Neuronal stem cell (in vitro differentiated cells): ENCODE measurements around the gene IPO7.
"Not testable (repeated sequence)": the region's sequence is repeated elsewhere in the genome, so short reads cannot be mapped to it uniquely, and the experiment has no call there.

Source experiments
- DNase-seq: peaks from one replicate; pipeline ENCODE4 v3.0.0-alpha.2; 2013; ENCODE audit warnings: low spot score
- H2AFZ ChIP-seq: one replicate; pipeline ENCODE4 v1.6.1; 2013; ENCODE audit warnings: mild to moderate bottlenecking, low read length, inconsistent platforms
- H2AK5ac ChIP-seq: 2 replicates; pipeline ENCODE4 v1.6.1; 2013; ENCODE audit warnings: low read depth, mild to moderate bottlenecking, inconsistent platforms, low read length, moderate library complexity, mixed read lengths
- H2BK120ac ChIP-seq: 2 replicates; pipeline ENCODE4 v1.6.1; 2013; ENCODE audit warnings: low read depth, mild to moderate bottlenecking, inconsistent platforms, low read length, moderate library complexity, mixed read lengths
- H2BK12ac ChIP-seq: one replicate; pipeline ENCODE4 v1.6.1; 2013; ENCODE audit warnings: low read length, inconsistent platforms
- H2BK15ac ChIP-seq: 2 replicates; pipeline ENCODE4 v1.6.1; 2013; ENCODE audit warnings: mild to moderate bottlenecking, low read length, inconsistent platforms, mixed read lengths
- H2BK5ac ChIP-seq: one replicate; pipeline ENCODE4 v1.6.1; 2013; ENCODE audit warnings: inconsistent platforms, mild to moderate bottlenecking, low read length, moderate library complexity
- H3K14ac ChIP-seq: one replicate; pipeline ENCODE4 v1.6.1; 2013; ENCODE audit warnings: low read length, inconsistent platforms
- H3K18ac ChIP-seq: 2 replicates; pipeline ENCODE4 v1.6.1; 2013; ENCODE audit warnings: low read length, inconsistent platforms
- H3K23ac ChIP-seq: 2 replicates; pipeline ENCODE4 v1.6.1; 2013; ENCODE audit warnings: low read depth, mild to moderate bottlenecking, mixed read lengths, low read length, inconsistent platforms; ENCODE audit not compliant: poor library complexity
- H3K27ac ChIP-seq: replicated peaks from 3 replicates; pipeline ENCODE4 v1.5.1; 2013; ENCODE audit warnings: low read length, inconsistent platforms
- H3K27me3 ChIP-seq, 3 experiments: 2 replicates each; pipeline ENCODE4 v1.6.1; 2013; ENCODE audit warnings: low read length in 3 of 3, mild to moderate bottlenecking in 2 of 3, inconsistent platforms in 1 of 3, low read depth in 1 of 3, mixed read lengths in 1 of 3, moderate library complexity in 1 of 3; ENCODE audit not compliant: control insufficient read depth in 3 of 3, insufficient read depth in 3 of 3
- H3K36me3 ChIP-seq, 2 donors: replicated peaks in 1 of 2; 2 replicates each; pipeline ENCODE4 v1.6.1; 2013; ENCODE audit warnings: low read length in 2 of 2; ENCODE audit not compliant: control insufficient read depth in 2 of 2, insufficient read depth in 2 of 2
- H3K4ac ChIP-seq: 2 replicates; pipeline ENCODE4 v1.6.1; 2013; ENCODE audit warnings: inconsistent platforms, mild to moderate bottlenecking, low read length, moderate library complexity
- H3K4me1 ChIP-seq, 2 donors: 1 replicate in 1 of 2; 2 replicates in 1 of 2; pipeline ENCODE4 v1.6.1; 2013; ENCODE audit warnings: low read length in 2 of 2, low read depth in 1 of 2; ENCODE audit not compliant: control insufficient read depth in 2 of 2, insufficient read depth in 1 of 2
- H3K4me2 ChIP-seq: one replicate; pipeline ENCODE4 v1.6.1; 2013; ENCODE audit warnings: mild to moderate bottlenecking, low read length, inconsistent platforms; ENCODE audit not compliant: insufficient read depth, poor library complexity, severe bottlenecking
- H3K4me3 ChIP-seq, 2 donors: 2 replicates each; pipeline ENCODE4 v1.5.1; 2013; ENCODE audit warnings: low read length in 2 of 2, mild to moderate bottlenecking in 2 of 2, inconsistent platforms in 1 of 2, moderate library complexity in 1 of 2
- H3K79me1 ChIP-seq: one replicate; pipeline ENCODE4 v1.6.1; 2013; ENCODE audit warnings: low read depth, mild to moderate bottlenecking, inconsistent platforms, low read length, moderate library complexity
- H3K9ac ChIP-seq: one replicate; pipeline ENCODE4 v1.6.1; 2013; ENCODE audit warnings: mild to moderate bottlenecking, low read depth, low read length, inconsistent platforms; ENCODE audit not compliant: poor library complexity
- H3K9me3 ChIP-seq, 2 donors: replicated peaks in 1 of 2; 2 replicates each; pipeline versions ENCODE3 to v1.6.1; 2013; ENCODE audit warnings: low read length in 2 of 2, mild to moderate bottlenecking in 2 of 2, inconsistent platforms in 1 of 2, low read depth in 1 of 2, mixed read lengths in 1 of 2, moderate library complexity in 1 of 2; ENCODE audit not compliant: control insufficient read depth in 2 of 2, insufficient read depth in 1 of 2
- H4K8ac ChIP-seq: one replicate; pipeline ENCODE4 v1.6.1; 2013; ENCODE audit warnings: low read depth, mild to moderate bottlenecking, inconsistent platforms, low read length, moderate library complexity
- H4K91ac ChIP-seq: one replicate; pipeline ENCODE4 v1.6.1; 2013; ENCODE audit warnings: low read length, low read depth, mild to moderate bottlenecking, inconsistent platforms; ENCODE audit not compliant: poor library complexity
- WGBS, 2 donors: extraction: QIAGEN DNeasy Blood & Tissue Kit; methylation state at CpG; one replicate each; pipeline ENCODE4 v1.1.7; 2013; ENCODE audit warnings: missing lambda C conversion rate in 2 of 2, mixed read lengths in 1 of 2; ENCODE audit not compliant: insufficient read length in 2 of 2, insufficient replicate concordance in 1 of 2; ENCODE audit errors: extremely low coverage in 2 of 2; 5-methylcytosine and 5-hydroxymethylcytosine counted together

The IPO7 gene

DNA sequence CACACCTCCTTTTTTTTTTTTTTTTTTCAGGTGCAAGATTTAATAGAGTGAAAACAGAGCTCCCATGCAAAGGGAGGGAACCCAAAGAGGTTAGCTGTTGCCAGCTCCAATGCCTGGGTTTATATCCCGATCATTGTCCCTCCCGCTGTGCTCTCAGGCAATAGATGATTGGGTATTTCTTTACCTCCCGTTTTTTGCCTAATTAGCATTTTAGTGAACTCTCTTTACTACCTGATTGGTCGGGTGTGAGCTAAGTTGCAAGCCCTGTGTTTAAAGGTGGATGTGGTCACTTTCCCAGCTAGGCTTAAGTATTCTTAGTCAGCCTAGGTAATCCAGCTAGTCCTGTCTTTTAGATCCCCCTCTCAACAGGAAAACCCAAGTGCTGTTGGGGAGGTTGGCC is 36.7 kb upstream of the IPO7 start:
- H3K4me3 ChIP-seq, DNase-seq, H2BK5ac ChIP-seq, H4K8ac ChIP-seq, H3K9ac ChIP-seq, H2BK15ac ChIP-seq, H3K36me3 ChIP-seq, H3K4me1 ChIP-seq, H4K91ac ChIP-seq, H2AK5ac ChIP-seq, H3K4ac ChIP-seq, H3K14ac ChIP-seq, H3K79me1 ChIP-seq, H3K9me3 ChIP-seq, H3K23ac ChIP-seq, H2BK12ac ChIP-seq, H2AFZ ChIP-seq, H3K18ac ChIP-seq, H3K27me3 ChIP-seq, H3K27ac ChIP-seq, H3K4me2 ChIP-seq, H2BK120ac ChIP-seq: not testable (repeated sequence)
- no CpG with 5 or more reads among the region's 4 CpGs for WGBS, 2 donors

DNA sequence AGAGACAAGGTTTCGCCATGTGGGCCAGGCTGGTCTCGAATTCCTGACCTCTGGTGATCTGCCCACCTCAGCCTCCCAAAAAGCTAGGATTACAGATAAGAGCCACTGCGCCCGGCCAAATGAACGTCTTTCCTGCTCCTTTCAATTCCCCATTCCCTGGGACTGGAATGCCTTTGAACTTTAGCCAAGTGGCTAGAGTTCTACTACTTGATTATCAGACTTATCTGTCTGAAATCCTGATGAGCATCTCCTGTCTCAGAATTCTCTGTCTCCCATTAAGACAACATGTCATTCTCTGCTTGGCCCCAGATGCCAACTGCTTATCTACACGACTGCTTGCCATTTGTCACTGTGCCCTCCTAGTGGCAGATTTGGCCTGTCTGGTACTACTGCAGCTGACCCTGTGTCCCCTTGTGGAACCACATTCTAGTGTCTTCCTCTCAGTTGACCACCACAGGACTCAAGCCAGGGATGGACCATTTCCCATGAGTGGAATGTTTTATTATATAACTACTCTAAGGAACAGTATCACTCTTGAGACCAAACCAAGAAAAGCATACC is 33.1 kb upstream of the IPO7 start:
- no peak overlapping the region for H2AFZ ChIP-seq
- no peaks in the 10 kb centered on the region for H3K4me1 ChIP-seq
- H3K9ac ChIP-seq: no peak overlapping the region
- no peak for DNase-seq
- no peak overlapping the region for H4K91ac ChIP-seq
- no peak overlapping the region for H3K18ac ChIP-seq
- no peaks in the 10 kb centered on the region for H3K9me3 ChIP-seq
- H3K4me3 ChIP-seq: no peak overlapping the region
- H3K14ac ChIP-seq: no peak overlapping the region
- H3K23ac ChIP-seq: no peak overlapping the region
- H3K36me3 ChIP-seq: no peaks in the 10 kb centered on the region
- no peak overlapping the region for H4K8ac ChIP-seq
- H3K27me3 ChIP-seq: peaks cover 0 to 3% (median 0%) of the 10 kb centered on the region in 3 experiments
- no CpG with 5 or more reads among the region's 6 CpGs for WGBS, 2 donors
- no peaks in the 10 kb centered on the region for H3K79me1 ChIP-seq
- H2BK15ac ChIP-seq: no peak overlapping the region
- H3K27ac ChIP-seq: no peak overlapping the region
- H3K4me2 ChIP-seq: no peak overlapping the region
- no peak overlapping the region for H2BK120ac ChIP-seq
- H2BK12ac ChIP-seq: no peak overlapping the region
- no peak overlapping the region for H2AK5ac ChIP-seq
- no peak overlapping the region for H2BK5ac ChIP-seq
- no peak overlapping the region for H3K4ac ChIP-seq

DNA sequence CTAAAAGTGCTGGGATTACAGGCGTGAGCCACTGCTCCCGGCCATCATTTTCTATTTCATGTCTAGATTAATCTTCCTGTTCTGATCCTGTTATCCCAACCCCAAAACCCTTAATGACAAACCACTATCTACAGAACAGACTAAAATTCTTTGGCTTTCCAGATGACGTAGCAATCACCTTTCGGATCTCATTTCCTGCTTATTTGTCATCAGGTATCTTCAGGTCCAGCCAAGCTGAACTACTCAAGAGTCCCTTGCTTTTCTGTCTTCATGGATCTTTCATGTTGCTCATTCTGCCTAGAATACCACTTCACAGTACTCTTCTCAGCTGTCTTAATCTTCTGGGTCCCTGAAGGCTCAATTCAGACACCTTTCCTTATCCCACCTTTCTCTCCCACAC is 27.4 kb upstream of the IPO7 start:
- no peak overlapping the region for H3K4me3 ChIP-seq
- DNase-seq: no peak
- H3K36me3 ChIP-seq: no peaks in the 10 kb centered on the region
- H3K4ac ChIP-seq: no peak overlapping the region
- no peak overlapping the region for H3K18ac ChIP-seq
- no peak overlapping the region for H2AK5ac ChIP-seq
- no peaks in the 10 kb centered on the region for H3K79me1 ChIP-seq
- H3K27me3 ChIP-seq: no peaks in the 10 kb centered on the region
- no peak overlapping the region for H4K91ac ChIP-seq
- WGBS, 2 donors: no CpG with 5 or more reads among the region's 4 CpGs
- H3K4me2 ChIP-seq: no peak overlapping the region
- H2BK120ac ChIP-seq: no peak overlapping the region
- H2BK12ac ChIP-seq: no peak overlapping the region
- H2BK5ac ChIP-seq: no peak overlapping the region
- H3K23ac ChIP-seq: no peak overlapping the region
- no peaks in the 10 kb centered on the region for H3K9me3 ChIP-seq
- no peak overlapping the region for H2AFZ ChIP-seq
- no peak overlapping the region for H3K27ac ChIP-seq
- no peak overlapping the region for H3K9ac ChIP-seq
- H3K4me1 ChIP-seq: no peaks in the 10 kb centered on the region
- H4K8ac ChIP-seq: no peak overlapping the region
- H2BK15ac ChIP-seq: no peak overlapping the region
- no peak overlapping the region for H3K14ac ChIP-seq

DNA sequence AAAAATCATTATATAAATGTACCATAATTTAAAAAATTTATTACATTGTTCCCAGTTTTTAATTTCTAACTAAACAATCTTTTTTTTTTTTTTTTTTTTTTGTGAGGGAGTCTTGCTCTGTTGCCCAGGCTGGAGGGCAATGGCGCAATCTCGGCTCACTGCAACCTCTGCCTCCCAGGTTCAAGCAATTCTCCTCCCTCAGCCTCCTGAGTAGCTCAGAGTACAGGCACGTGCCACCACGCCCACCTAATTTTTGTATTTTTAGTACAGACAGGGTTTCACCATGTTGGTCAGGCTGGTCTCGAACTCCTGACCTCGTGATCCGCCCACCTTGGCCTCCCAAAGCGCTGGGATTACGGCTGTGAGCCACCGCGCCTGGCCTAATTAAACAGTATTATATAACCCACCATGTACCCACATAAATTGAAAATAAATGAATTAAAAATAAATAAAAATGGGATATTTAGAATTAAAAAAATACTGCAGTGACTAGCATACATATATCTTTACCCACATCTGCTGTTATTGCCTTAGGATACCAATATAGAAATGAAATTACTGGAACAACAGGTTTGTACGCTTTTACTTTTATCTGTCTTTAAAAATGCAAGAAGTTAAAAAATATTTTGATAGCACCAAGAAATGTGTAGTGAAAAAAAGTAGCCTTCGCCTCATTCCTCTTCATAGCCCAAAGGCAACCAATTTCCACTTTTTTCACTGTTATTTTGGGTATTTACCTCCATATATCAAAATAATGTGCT is 23.4 kb upstream of the IPO7 start:
- H3K14ac ChIP-seq, H4K8ac ChIP-seq, H3K4me3 ChIP-seq, H4K91ac ChIP-seq, H2BK12ac ChIP-seq, H3K9ac ChIP-seq, H3K79me1 ChIP-seq, H2AK5ac ChIP-seq, H2BK120ac ChIP-seq, H3K36me3 ChIP-seq, H3K27me3 ChIP-seq, H3K27ac ChIP-seq, DNase-seq, H3K18ac ChIP-seq, H2BK15ac ChIP-seq, H3K9me3 ChIP-seq, H3K4ac ChIP-seq, H2AFZ ChIP-seq, H3K23ac ChIP-seq, H3K4me2 ChIP-seq, H2BK5ac ChIP-seq: not testable (repeated sequence)
- H3K4me1 ChIP-seq: peaks cover 3 to 11% of the 10 kb centered on the region in 2 donors
- no CpG with 5 or more reads among the region's 13 CpGs for WGBS, 2 donors
